Loucy (cell line): ENCODE data around the gene CTNNBL1.

Experiments
- H2AFZ ChIP-seq: fragments of 200-600 bp; sonication (generic); 2 replicates; pipeline ENCODE4 v1.6.0; 2016; ENCODE audit warnings: antibody characterized with exemption, mild to moderate bottlenecking, low read length, moderate library complexity
- H3F3A ChIP-seq: fragments of 200-600 bp; 2 replicates; pipeline ENCODE4 v1.6.0; 2016; ENCODE audit warnings: antibody characterized with exemption, low read depth, mild to moderate bottlenecking
- H3K27me3 ChIP-seq: fragments of 200-600 bp; sonication (generic); 2 replicates; pipeline ENCODE4 v1.6.1; 2014; ENCODE audit warnings: low read length, mild to moderate bottlenecking; ENCODE audit not compliant: insufficient read depth, poor library complexity, severe bottlenecking
- H3K36me3 ChIP-seq: fragments of 200-600 bp; sonication (generic); 2 replicates; pipeline ENCODE4 v1.6.1; 2016; ENCODE audit warnings: low read length; ENCODE audit not compliant: insufficient read depth
- H3K4me1 ChIP-seq: fragments of 200-600 bp; sonication (generic); 2 replicates; pipeline ENCODE4 v1.5.1; 2014; ENCODE audit warnings: low read length, mild to moderate bottlenecking; ENCODE audit not compliant: insufficient read depth, poor library complexity, severe bottlenecking
- H3K4me2 ChIP-seq: fragments of 200-600 bp; sonication (generic); 2 replicates; pipeline ENCODE4 v1.6.0; 2014; ENCODE audit warnings: antibody characterized with exemption, low read length, low read depth, mild to moderate bottlenecking; ENCODE audit not compliant: poor library complexity, severe bottlenecking
- H3K4me3 ChIP-seq: fragments of 200-600 bp; sonication (generic); 2 replicates; pipeline ENCODE4 v1.5.1; 2014; ENCODE audit warnings: low read length, mild to moderate bottlenecking, mixed read lengths; ENCODE audit not compliant: poor library complexity, severe bottlenecking
- H3K79me2 ChIP-seq: fragments of 200-600 bp; sonication (generic); 2 replicates; pipeline ENCODE4 v1.6.1; 2014; ENCODE audit warnings: low read length; ENCODE audit not compliant: insufficient read depth
- H3K9ac ChIP-seq: fragments of 200-600 bp; sonication (generic); 2 replicates; pipeline ENCODE4 v1.6.0; 2014; ENCODE audit warnings: mild to moderate bottlenecking, low read depth, low read length, moderate library complexity; ENCODE audit not compliant: poor library complexity, severe bottlenecking
- H3K9me2 ChIP-seq: fragments of 200-600 bp; sonication (generic); replicated peaks from 2 replicates; pipeline ENCODE4 v1.6.1; 2016; ENCODE audit warnings: low read depth, low read length, mixed read lengths
- H3K9me3 ChIP-seq: fragments of 200-600 bp; sonication (generic); 2 replicates; pipeline ENCODE4 v1.6.1; 2014; ENCODE audit warnings: mild to moderate bottlenecking, antibody characterized with exemption, low read length, low read depth; ENCODE audit not compliant: insufficient read depth
- H4K20me1 ChIP-seq: fragments of 200-600 bp; sonication (generic); 2 replicates; pipeline ENCODE4 v1.6.0; 2014; ENCODE audit warnings: antibody characterized with exemption, low read length, mild to moderate bottlenecking; ENCODE audit not compliant: insufficient read depth, poor library complexity, severe bottlenecking
- CTCF ChIP-seq: fragments of 200-600 bp; sonication (generic); conservative IDR thresholded peaks from 2 replicates; pipeline ENCODE4 v1.5.1; 2014; ENCODE audit warnings: mild to moderate bottlenecking, antibody characterized with exemption, low read length
- EZH2phosphoT487 ChIP-seq: fragments of 200-600 bp; IDR thresholded peaks from 2 replicates; pipeline ENCODE4 v1.6.1; 2018; ENCODE audit warnings: antibody characterized with exemption, mild to moderate bottlenecking, moderate library complexity, borderline replicate concordance

The CTNNBL1 gene

GRCh38 chr20:37859406-37860171 lies 165.8 kb downstream of the CTNNBL1 start:
- no peaks in the 10 kb centered on the region for H3K27me3 ChIP-seq
- peaks cover 45% of the 10 kb centered on the region for H3K36me3 ChIP-seq
- H3K4me3 ChIP-seq = no peak overlapping the region
- no peak overlapping the region for H2AFZ ChIP-seq
- no peak overlapping the region for H3K4me2 ChIP-seq
- no peaks in the 10 kb centered on the region for H3K9me3 ChIP-seq
- no peaks in the 10 kb centered on the region for H4K20me1 ChIP-seq
- H3K9ac ChIP-seq = no peak overlapping the region
- H3K9me2 ChIP-seq = no peaks in the 10 kb centered on the region
- no peaks in the 10 kb centered on the region for H3F3A ChIP-seq
- no peaks in the 10 kb centered on the region for H3K79me2 ChIP-seq
- no peaks in the 10 kb centered on the region for H3K4me1 ChIP-seq
- TF ChIP-seq CTCF = no peak
- TF ChIP-seq EZH2phosphoT487 = no peak

- Histone ChIP-seq H2AFZ (no peak overlapping the region), H4K20me1 (no peaks in the 10 kb centered on the region), H3K4me2 (no peak overlapping the region), H3K4me3 (no peak overlapping the region), H3K27me3 (no peaks in the 10 kb centered on the region), H3K36me3 (peaks cover 58% of the 10 kb centered on the region), H3K9ac (no peak overlapping the region), H3F3A (no peaks in the 10 kb centered on the region), H3K9me3 (no peaks in the 10 kb centered on the region), H3K9me2 (no peaks in the 10 kb centered on the region), H3K4me1 (no peaks in the 10 kb centered on the region), H3K79me2 (no peaks in the 10 kb centered on the region)
- TF ChIP-seq EZH2phosphoT487 (no peak), CTCF (no peak)
Measured at GRCh38 chr20:37863289-37863688, 169.5 kb downstream of the CTNNBL1 start.

GRCh38 chr20:37864298-37864697 lies 170.5 kb downstream of the CTNNBL1 start:
- Histone ChIP-seq H3K4me2 (no peak overlapping the region), H3F3A (no peaks in the 10 kb centered on the region), H3K79me2 (no peaks in the 10 kb centered on the region), H3K4me1 (no peaks in the 10 kb centered on the region), H3K9me2 (no peaks in the 10 kb centered on the region), H4K20me1 (no peaks in the 10 kb centered on the region), H3K36me3 (peaks cover 67% of the 10 kb centered on the region), H2AFZ (no peak overlapping the region), H3K4me3 (no peak overlapping the region), H3K9me3 (no peaks in the 10 kb centered on the region), H3K9ac (no peak overlapping the region), H3K27me3 (no peaks in the 10 kb centered on the region)
- TF ChIP-seq CTCF (no peak), EZH2phosphoT487 (no peak)
